Peyer's patch (tissue), 4 donors: Measurements from ENCODE around the gene TRPM3. TPM values are rescaled to one million over a fixed set of nuclear protein-coding genes. Genes with fewer than 3 reads are reported as not detected.

Source experiments
- DNase-seq, 3 donors: peaks; one replicate each; pipeline ENCODE4 v3.0.0-alpha.2; 2017 to 2019
- H3K27ac ChIP-seq, 4 donors: fragments of 200-600 bp; sonication (generic); one replicate each; pipeline ENCODE4 v1.5.1; 2016 to 2019
- H3K27me3 ChIP-seq, 2 donors: fragments of 200-600 bp; sonication (generic); one replicate each; pipeline ENCODE4 v1.5.1; 2019
- H3K36me3 ChIP-seq, 3 donors: fragments of 200-600 bp; sonication (generic); one replicate each; pipeline ENCODE4 v1.5.1; 2016 to 2019
- H3K4me1 ChIP-seq, 4 donors: fragments of 200-600 bp; sonication (generic); one replicate each; pipeline ENCODE4 v1.5.1; 2016 to 2019
- H3K4me3 ChIP-seq, 4 donors: fragments of 200-600 bp; sonication (generic); 1 replicate in 3 of 4; 2 replicates in 1 of 4; pipeline ENCODE4 v1.5.1; 2016 to 2019; ENCODE audit warnings: mild to moderate bottlenecking in 1 of 4
- H3K9me3 ChIP-seq, 4 donors: fragments of 200-600 bp; sonication (generic); one replicate each; pipeline ENCODE4 v1.5.1; 2016 to 2019; ENCODE audit warnings: mild to moderate bottlenecking in 1 of 4
- CTCF ChIP-seq, 6 experiments: fragments of 450-650 bp in 4 of 6; fragments of 200-600 bp in 2 of 6; sonication (generic) in 1 of 6; IDR thresholded peaks; one replicate each; pipeline ENCODE4 v1.5.1; 2017 to 2019; ENCODE audit warnings: antibody characterized with exemption in 6 of 6, mild to moderate bottlenecking in 3 of 6, moderate library complexity in 1 of 6
- POLR2A ChIP-seq, 2 donors: fragments of 450-650 bp; IDR thresholded peaks; one replicate each; pipeline ENCODE4 v1.5.1; 2017; ENCODE audit warnings: antibody characterized with exemption in 2 of 2, mild to moderate bottlenecking in 2 of 2, moderate library complexity in 2 of 2
- total RNA-seq, 4 donors: library from RNA; depleted of rRNA; stranded (reverse); fragments of >200 nt; gene quantifications; one replicate each; pipeline ENCODE4 v1.1.0, GENCODE V29; 2016

Gene TRPM3
- total RNA-seq, 4 donors from 2014 or later, result 0.28 to 0.80 TPM; not detected in 2

GRCh38 chr9:70617033-70617828, 504.2 kb downstream of the TRPM3 start:
- no peak overlapping the region for H3K27ac ChIP-seq
- H3K27me3 ChIP-seq, result no peaks in the 10 kb centered on the region
- no peak for TF ChIP-seq CTCF (IDR thresholded peaks at IDR 0.05)
- no peak for TF ChIP-seq POLR2A (IDR thresholded peaks at IDR 0.05)
- H3K9me3 ChIP-seq, result no peaks in the 10 kb centered on the region
- no peak overlapping the region for H3K4me3 ChIP-seq
- H3K4me1 ChIP-seq, result no peaks in the 10 kb centered on the region
- H3K36me3 ChIP-seq, result no peaks in the 10 kb centered on the region
- DNase-seq, result no peak

GRCh38 chr9:70616228-70616990, 505.0 kb downstream of the TRPM3 start:
- Histone ChIP-seq H3K27me3 (no peaks in the 10 kb centered on the region), H3K27ac (no peak overlapping the region), H3K36me3 (no peaks in the 10 kb centered on the region), H3K9me3 (no peaks in the 10 kb centered on the region), H3K4me1 (no peaks in the 10 kb centered on the region), H3K4me3 (no peak overlapping the region)
- TF ChIP-seq CTCF (IDR thresholded peaks at IDR 0.05) (no peak), POLR2A (IDR thresholded peaks at IDR 0.05) (no peak)
- no peak for DNase-seq

- Histone ChIP-seq H3K9me3 (no peaks in the 10 kb centered on the region), H3K27ac (no peak overlapping the region), H3K36me3 (no peaks in the 10 kb centered on the region), H3K4me3 (no peak overlapping the region), H3K4me1 (no peaks in the 10 kb centered on the region), H3K27me3 (no peaks in the 10 kb centered on the region)
- DNase-seq, result no peak
- TF ChIP-seq POLR2A (IDR thresholded peaks at IDR 0.05) (no peak), CTCF (IDR thresholded peaks at IDR 0.05) (no peak)
These were observed 505.8 kb downstream of the TRPM3 start for GRCh38 chr9:70615464-70616138.

GRCh38 chr9:70614786-70615463, 506.5 kb downstream of the TRPM3 start:
- no peaks in the 10 kb centered on the region for H3K36me3 ChIP-seq
- no peak overlapping the region for H3K27ac ChIP-seq
- H3K4me1 ChIP-seq, result no peaks in the 10 kb centered on the region
- no peaks in the 10 kb centered on the region for H3K9me3 ChIP-seq
- DNase-seq, result no peak
- no peaks in the 10 kb centered on the region for H3K27me3 ChIP-seq
- no peak overlapping the region for H3K4me3 ChIP-seq
- TF ChIP-seq POLR2A (IDR thresholded peaks at IDR 0.05) (no peak), CTCF (IDR thresholded peaks at IDR 0.05) (no peak)

GRCh38 chr9:70613024-70613768, 508.2 kb downstream of the TRPM3 start:
- TF ChIP-seq POLR2A (IDR thresholded peaks at IDR 0.05) (no peak), CTCF (IDR thresholded peaks at IDR 0.05) (no peak)
- H3K4me3 ChIP-seq, result no peak overlapping the region
- no peak overlapping the region for H3K27ac ChIP-seq
- no peaks in the 10 kb centered on the region for H3K4me1 ChIP-seq
- no peaks in the 10 kb centered on the region for H3K27me3 ChIP-seq
- no peak for DNase-seq
- no peaks in the 10 kb centered on the region for H3K36me3 ChIP-seq
- no peaks in the 10 kb centered on the region for H3K9me3 ChIP-seq
